Suppressor macrophage (primary cell): Measurements from ENCODE around the gene TFEB.

ENCODE experiments used
- DNase-seq, 4 experiments: peaks; one replicate each; pipeline ENCODE4 v3.0.0-alpha.2; 2020 to 2022

The TFEB gene

DNA sequence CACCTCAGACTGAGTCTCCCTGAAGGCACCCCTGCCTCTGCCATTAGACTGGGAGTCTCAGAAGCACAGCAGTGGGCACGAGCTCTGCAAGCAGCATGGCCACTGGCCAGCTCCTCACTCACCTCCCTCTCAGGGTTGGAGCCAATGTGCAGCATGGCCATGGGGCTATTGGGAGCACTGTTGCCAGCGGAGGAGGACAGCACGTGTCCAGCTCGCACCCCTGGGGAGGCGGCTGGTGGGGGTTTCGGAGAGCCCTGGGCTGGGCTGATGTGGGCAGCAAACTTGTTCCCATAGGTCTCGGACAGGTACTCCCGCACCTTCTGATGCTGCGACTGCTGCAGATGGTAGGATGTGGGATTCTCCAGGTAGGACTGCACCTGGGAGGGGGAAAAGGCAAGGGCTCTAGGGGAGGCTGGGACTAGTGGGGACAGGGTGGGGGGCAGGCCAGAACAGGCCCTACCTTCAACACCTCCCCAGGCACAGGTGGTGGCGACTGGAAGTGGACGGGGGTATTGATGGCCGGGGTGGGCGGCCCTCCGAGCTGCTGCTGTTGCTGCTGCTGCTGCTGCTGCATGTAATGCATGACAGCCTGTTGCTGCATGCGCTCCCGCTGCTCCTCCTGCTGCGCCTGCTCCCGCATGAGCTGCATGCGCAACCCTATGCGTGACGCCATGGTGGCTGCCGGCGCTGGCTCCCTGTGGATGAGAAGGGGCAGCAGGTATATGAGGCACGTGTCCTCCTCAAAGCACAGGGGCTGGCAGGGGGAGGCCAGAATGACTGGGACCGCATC lies 44.7 kb downstream of the TFEB start:
- no peak for DNase-seq

GRCh38 chr6:41689171-41690008 lies 46.0 kb downstream of the TFEB start:
- DNase-seq, result no peak

DNA sequence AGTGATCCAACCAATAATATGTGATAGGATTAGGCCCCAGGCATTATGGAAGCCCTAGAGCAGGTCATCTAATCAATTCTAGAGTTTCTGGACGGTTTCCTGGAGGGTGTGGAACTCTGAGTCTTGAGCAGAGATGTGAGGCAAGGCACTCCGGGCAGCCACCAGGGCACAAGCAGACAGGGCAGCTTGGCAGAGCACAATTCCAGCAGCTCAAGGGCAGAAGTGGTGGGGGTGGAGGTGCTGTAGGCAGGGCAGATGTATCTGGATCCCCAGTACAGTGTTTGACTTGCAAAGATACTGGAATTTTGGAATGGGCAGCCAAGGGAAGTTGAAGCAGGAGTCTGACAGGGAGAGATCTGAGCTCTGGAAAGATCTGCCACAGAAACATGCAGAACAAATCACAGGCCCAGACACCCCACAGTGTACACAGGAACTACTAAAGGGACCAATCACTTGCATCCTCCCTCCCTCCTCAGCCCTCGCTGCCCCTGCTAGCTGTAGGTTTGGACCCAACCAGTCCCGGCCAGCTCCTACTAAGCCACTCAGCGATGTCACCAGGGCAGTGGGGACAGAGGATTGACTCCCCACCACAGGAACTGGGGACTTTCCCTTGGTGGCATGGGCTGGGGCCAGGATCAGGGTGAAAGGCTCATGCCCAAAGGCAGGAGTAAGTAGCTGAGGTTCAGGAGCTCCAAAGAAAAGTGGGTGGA lies 47.0 kb downstream of the TFEB start:
- no peak for DNase-seq

DNA sequence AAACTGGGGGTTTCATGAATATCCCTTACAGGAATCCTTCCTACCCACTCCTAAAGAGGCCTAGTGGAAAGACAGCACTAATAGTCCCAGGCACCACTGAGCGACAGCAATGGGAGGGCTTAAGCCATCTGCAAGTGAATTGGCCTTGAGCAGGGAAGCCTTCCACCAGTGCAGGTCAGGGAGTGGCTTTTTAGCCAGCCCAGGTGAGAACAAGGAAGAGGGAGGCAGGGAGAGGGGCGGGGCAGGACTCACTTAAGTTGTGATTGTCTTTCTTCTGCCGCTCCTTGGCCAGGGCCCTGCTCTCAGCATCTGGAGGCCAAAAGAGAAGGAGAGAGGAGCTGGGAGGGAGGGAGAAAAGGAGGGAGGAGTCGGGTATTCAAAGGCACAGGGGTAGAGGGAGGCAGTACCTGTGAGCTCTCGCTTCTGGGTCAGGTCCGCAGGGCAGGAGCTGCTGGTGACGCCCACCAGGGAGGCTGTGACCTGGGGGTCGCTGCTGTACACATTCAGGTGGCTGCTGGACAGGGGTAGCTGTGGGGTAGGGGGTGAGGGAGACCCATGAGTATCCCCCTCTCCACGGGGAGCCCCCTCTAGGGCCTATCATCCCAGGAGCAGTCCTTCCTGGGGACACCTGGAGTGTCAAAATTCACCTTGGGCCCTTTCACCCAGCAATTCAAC lies 47.8 kb downstream of the TFEB start:
- no peak for DNase-seq

GRCh38 chr6:41685641-41686380 lies 49.6 kb downstream of the TFEB start:
- DNase-seq, result no peak

DNA sequence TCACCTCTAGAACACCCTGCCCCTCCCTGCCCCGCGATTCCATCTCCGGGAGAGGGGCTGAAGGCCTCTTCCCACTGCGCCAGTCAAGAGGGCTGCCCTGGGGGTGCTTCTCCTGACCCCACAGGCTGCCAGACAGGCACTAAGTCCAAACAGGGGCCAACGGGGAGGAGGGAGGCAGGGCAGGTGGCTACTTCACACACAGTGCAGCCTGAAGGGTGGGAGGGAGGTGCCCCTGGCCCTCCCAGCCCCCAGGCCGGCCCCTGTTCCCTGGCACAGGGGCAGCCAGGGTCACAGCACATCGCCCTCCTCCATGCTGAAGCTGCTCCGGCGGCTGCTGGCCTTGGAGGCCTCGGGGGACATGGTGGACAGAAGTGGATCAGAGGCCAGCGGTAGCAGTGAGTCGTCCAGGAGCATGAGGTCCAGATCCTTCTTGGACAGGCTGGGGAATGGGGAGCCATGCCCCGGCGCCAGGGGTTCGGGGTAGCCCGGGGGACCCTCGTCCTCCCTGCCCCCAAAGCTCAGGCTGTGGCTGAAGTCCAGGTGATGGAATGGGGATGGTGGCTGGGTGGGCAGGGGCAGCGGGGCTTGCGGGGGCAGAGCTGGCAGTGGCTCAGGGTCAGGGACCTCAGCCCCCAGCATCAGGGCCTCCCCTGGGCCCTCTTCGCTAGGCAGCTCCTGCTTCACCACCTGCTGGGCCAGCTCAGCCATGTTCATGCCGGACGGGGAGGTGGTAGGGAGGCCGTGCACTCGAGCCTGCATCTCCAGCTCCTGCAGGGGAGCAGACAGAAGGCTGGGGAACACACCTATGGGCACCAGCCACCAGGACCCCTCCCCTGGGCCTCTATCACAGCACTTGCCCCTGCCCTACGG lies 50.9 kb downstream of the TFEB start:
- DNase-seq, result no peak

- DNase-seq, result peak; percentile 73 to 90 (median 83)
Observed at GRCh38 chr6:41683523-41684310, 51.7 kb downstream of the TFEB start.

DNA sequence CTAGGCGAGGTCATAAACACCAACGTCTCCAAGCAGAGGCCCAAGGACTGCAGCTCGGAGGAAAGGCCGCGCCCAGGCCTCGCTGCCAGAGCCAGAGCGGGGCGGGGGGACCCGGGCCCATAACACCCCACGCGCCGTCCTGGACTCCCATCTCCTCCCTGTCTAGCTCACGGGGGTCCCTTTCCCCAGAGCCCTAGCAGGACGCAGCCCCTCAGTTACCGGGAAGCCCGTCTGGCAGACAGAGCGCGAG lies 52.2 kb downstream of the TFEB start:
- DNase-seq, result no peak

GRCh38 chr6:41682497-41683272 lies 52.7 kb downstream of the TFEB start:
- DNase-seq, result no peak

GRCh38 chr6:41682056-41682477 lies 53.3 kb downstream of the TFEB start:
- peak; percentile 80 to 88 (median 84) for DNase-seq

GRCh38 chr6:41680182-41680965 lies 55.0 kb downstream of the TFEB start:
- DNase-seq, result no peak

- DNase-seq, result no peak
Observed at GRCh38 chr6:41679696-41680095, 55.7 kb downstream of the TFEB start.

- no peak for DNase-seq
Observed at GRCh38 chr6:41678511-41679084, 56.8 kb downstream of the TFEB start.

- DNase-seq, result no peak
Observed at GRCh38 chr6:41677124-41677921, 58.1 kb downstream of the TFEB start.

- DNase-seq, result peak; percentile 53 to 76 (median 62)
Observed at GRCh38 chr6:41676431-41676830, 59.0 kb downstream of the TFEB start.

DNA sequence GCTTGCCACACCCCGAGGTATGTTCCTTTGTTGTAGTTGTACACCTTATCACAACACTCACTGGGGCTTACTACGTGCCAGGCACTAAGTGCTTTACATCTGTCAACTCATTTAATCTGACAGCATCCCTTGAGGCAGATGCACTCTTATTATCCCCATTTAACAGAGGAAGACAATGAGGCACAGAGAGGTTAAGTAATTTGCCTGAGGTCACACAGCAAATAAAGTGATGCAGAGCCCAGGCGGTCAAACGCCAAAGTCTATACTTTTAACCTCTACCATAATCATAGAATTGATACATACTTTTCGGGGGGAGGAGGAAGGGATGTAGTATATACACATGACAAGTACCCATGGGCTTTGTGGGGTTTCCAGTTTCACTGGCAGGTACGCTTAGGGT lies 59.4 kb downstream of the TFEB start:
- no peak for DNase-seq

DNA sequence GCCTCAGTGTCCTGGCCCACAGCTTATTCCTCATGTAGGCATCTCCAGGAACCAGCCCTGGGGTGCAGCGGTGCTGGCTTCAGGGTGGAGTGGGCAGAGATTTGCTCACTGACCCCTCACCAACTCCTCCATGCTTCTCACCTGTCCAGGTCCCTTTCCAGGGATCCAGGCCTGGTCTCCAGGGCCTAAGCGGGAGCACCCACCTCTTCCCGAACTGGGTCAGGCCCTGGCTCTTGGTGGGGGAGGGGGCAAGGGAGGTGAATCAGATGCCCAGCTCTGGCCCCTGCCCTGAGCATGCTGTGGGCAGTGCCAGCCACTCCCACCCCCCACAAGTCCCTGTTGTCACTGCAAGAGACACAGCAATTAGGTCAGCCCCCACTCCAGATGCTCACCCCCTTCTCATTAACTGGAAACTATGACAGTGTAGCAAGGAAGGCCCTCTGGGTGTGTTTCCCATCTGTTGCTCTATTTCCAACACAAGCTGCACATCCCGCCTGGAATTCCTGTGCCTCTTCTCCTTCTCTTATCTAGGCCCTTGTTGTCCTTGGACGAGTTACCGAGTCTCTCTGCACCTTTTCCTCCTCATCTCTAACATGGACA lies 60.1 kb downstream of the TFEB start:
- DNase-seq, result no peak
